Measurements from ENCODE around the gene ADARB2.
"Not testable (repeated sequence)": the region's sequence is repeated elsewhere in the genome, so short reads cannot be mapped to it uniquely, and the experiment has no call there.

Gene ADARB2

DNA sequence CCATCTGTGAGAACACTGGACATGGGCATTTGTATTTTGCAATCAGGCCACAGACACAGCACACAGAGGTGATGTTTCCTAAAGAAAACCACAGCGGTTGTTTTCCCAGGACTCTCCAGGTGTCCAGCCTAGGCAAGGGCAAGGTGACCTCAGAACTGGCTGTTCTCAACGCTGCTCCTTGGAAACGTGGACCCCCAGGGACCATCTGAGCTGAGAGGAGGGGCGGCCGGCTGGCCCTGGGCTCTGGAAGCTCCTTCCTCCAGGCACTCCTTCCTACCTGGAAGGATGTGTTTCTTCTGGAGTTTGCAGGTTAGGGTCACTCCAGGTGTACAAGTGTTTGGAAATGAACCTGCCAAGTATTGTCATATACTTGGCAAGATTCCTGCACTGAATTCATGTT, 103.1 kb downstream of the ADARB2 start:
- DNase-seq, result no peak

DNA sequence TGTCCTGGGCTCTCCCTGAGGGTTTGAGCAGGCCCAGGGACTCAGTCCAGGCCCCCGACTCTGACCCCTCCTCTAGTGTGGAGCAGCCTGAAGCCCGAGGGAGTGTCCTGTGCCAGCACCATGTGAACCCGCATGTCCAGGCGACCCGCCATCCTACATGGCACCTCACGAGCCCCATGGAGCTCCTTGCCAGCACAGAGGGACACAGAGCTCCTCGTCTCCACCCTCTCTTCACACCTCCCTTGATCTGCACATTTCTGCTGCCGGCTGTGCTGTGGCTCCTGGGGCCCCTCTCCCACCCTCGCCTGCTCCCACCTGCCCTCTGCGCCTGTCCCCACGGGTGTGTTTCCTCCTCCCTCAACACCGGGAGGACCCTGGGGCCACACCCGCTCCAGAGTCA, 103.5 kb downstream of the ADARB2 start:
- DNase-seq, result no peak

DNA sequence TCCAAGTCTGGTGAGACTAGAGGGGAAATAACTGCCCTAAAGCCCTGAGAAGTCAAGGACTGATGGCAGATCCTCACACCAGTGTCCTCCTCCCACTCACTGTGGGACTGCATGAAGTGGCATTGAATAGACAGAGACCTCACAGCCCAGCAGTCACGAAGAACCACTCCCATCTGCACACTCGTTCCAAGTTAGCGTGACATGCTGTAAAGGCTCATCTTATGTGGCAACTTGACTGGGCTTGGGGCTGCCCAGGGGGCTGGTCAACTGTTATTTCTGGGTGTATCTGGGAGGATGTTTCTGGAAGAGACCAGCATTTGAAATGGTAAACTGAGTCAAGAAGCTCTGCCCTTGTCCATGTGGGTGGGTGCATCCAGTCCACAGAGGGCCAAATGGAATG, 104.7 kb downstream of the ADARB2 start:
- DNase-seq, result no peak

DNA sequence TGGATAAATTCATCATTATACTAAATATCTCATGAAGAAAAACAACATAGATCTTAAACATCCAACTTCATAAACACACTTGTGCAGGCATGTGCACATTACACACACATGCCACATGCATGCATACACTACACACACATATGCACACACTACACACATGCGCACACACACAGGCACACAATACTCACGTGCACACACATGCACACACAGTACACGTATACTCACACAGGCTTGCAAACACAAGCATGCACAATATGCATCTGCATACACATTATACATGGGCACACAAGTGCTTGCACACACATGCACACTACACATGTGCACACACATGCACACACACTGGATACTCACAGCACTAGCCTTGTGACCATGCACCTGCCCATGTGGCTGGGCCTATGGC, 105.2 kb downstream of the ADARB2 start:
- no peak for DNase-seq

DNA sequence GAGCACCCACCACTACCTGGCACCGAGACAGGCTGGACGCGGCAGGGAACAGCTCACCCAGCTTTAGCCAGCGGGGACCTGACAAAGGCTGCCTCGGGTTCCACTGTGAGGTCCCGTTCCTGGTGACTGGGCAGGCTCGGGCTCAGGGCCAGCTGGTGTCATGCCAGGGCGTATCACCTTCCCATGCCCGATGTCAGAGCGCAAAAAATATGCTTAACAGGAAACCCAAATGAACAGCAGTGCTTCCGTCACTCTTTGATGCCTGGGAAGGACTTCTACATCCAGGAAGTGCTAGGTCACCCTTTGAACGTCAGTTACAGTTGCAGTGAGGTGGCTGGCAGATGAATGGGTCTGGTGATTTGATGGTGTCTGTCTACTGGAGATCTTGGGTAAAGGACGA, 106.0 kb downstream of the ADARB2 start:
- DNase-seq, result no peak

DNA sequence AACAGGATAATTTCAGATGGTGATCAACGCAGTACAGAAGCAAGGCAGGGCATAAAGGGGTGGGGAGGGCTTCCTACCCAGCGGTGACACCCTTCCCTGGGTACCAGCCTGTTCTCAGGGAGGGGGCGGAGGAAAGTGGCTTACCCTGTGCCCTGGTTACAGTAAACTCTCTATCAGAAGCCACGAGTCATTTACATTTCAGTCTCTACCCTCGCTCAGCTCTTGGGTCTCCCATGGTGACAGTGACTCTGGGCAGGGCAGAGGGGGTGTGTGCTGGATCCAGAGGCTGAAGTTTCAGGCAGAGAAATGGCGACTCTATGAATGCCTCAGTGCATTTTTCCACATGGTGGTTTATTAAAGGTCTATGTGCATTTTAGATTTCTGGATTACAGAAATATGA, 107.0 kb downstream of the ADARB2 start:
- DNase-seq, result no peak

DNA sequence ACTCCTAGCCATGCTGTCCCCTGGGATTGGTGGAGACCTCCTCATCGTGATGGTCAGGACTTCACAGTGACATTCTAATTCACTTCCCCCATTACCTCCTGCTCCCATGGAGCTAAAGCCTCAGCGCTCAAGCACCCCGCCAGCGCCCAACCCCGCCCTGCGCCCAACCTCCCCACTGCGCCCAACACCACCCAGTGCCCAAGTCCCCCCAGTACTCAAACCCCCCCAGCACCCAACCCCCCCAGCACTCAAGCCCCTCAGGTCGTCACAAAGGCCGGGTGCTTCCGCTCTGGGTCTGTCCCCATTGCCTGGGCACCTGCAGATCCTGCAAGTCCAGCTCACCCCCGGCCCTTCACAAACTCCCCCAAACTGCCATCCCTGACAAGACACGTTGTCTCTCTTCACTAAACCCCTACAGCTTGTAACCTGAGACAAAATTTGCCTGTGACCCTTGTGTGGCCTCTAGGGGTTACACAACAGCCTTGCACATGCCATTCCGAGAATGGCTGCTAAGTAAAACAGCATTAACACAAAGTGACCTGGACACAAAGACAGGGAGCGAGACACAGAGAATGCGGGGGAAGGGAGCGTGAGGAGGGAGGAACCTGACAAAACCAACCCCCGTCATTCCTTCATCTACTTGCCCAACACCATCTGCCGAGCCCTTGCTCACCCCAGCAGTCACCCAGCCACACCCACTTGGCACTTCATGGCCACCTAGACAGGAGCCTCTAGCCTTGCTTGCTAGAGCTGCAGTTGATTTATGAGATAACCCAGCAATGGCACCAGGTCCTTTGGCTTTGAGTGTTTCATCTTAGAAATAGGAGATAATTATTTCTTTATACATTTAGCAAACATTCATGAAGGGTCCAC, 107.8 kb downstream of the ADARB2 start:
- no peak for DNase-seq

DNA sequence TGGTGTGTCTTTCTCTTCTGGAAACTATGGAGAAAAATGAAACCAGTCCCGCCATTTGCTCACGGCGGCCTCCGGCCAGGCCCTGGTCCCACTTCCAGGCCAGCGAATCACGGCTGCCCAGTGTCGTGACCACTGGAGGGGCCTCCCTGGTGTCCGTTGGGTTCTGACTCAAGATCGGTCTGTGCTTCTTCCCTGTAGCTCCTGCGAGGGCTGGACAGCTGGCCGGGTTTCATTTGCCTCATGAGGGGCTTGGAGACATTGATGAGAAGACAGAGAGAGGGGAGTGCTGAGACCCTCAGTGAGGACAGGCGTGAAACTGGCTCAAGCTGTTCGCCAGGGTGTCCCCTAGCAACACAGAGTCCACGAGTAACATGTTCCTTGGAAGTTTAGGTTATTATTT, 108.6 kb downstream of the ADARB2 start:
- no peak for DNase-seq

DNA sequence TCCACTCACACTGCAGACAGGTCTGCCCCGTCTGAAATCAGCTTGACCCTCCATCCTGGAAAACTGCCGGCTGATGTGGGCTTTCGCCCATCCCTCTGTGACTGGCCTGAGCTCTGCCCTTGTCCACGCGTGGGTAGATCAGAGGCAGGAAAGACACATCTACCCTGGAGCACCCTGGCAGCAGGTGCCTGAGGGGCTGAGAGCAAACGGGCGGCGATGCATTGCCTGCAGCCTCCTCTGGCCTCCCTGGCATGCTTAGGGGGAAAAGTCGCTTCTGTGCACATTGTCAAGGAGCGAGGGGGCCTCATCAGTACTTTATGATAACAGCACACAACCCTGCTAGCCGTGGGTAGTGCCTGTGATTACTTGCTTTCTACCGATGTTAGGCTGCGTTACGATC, 109.4 kb downstream of the ADARB2 start:
- DNase-seq, result no peak

DNA sequence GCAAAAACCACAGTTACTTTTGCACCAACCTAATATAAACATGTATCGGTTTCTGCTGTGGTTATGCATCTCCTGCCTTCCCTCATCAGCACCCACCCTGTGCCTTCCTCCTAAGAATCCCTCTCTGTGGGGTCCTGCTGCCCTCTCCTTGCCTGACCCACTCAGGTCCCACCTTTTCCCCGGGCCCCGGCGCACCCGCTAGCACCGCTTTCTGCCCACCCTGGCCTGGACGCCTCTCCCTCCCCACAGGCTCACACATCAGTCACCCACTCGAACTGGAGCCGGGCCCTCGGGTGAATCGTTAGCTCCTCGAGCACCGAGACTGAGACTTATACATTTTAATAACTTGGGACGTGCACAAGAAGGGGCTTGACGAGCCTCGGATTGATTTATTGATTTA, 110.5 kb downstream of the ADARB2 start:
- DNase-seq, result no peak

DNA sequence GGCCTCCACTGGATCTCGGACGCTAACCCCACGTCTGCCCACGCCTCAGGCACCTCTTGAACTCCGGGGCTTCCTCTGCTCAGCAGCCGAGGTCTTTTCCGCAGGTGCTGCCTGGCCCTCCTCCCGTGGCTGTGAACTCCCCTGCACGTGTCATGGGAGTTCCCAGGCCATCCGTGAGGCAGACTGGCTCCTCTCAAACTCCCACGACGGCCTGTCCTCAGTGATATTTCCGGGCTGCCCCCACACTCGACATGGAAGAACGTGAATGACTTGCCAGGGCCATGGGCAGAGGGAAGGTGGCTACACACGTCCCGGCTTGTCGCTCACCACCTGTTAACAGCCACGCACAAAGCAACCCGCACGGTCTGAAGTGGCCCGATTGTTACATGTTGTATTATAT, 110.9 kb downstream of the ADARB2 start:
- DNase-seq, result no peak

DNA sequence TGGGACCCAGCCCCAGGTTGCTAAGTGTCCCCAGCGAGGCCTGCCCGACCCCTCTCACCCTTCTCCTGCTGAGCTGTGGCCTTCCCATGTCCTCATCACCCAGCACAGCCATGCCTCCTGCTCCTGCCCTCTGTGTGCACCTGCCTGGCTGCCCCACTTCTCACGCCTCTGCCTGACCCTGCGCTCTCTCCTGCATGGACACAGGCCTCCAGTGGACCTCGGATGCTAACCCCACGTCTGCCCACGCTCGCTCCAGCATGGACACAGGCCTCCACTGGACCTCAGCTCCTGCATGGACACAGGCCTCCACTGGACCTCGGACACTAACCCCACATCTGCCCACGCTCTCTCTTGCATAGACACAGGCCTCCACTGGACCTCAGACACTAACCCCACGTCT, 111.6 kb downstream of the ADARB2 start:
- DNase-seq, result no peak

DNA sequence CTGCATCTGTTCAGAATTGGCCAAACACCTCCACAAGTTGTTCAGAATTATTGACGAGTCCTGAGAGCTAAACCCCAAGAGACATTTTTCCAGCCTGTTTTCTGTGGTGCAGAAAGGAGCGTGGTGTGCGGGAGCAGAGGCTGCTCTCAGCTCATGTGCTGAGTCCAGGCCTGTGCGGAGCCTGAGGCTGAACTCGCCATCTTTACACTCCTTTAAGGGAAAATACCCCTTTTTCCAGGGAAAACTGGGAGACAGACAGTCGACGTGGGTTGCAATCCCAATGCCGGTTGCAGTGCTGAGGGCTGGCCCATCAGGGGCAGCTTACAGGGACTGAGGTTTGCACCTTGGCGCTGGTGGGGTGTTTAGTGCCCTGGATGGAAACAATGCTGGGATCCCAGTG, 112.2 kb downstream of the ADARB2 start:
- no peak for DNase-seq

DNA sequence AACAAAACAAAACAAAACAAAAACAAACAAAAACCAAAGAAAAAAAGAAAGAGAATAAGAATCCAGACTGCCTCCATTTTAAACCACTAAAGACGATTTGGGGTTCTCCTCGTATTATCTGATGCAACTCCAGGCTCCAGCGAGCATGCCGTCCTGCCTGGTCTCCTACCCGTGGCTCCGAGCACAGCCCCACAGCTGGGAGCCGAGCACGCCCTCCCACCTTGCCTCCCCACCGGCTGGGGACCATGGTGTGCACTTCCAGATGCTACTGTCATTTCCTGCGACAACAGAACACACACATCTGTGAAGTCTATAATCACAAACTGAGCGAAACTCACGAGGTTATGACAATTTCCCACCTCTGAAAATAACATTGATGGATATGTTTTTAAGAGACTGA, 113.1 kb downstream of the ADARB2 start:
- no peak for DNase-seq

DNA sequence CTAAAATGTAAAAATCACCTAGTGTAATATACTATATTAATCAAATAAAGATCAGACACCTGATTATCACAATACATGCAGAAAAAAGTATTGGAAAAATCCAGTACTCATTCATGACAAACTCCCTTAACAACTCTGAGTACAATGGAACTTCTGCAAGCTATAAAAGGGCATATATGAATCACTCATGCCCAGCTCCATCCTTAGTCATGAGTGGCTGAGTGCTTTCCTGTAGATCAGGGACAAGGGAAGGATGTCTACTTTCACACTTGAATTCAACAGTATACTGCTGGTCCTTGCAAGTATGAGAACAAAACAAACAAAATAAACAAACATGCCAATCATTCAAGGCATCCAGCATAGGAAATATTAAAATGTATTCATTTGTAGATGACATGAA, 116.5 kb downstream of the ADARB2 start:
- DNase-seq, result no peak

DNA sequence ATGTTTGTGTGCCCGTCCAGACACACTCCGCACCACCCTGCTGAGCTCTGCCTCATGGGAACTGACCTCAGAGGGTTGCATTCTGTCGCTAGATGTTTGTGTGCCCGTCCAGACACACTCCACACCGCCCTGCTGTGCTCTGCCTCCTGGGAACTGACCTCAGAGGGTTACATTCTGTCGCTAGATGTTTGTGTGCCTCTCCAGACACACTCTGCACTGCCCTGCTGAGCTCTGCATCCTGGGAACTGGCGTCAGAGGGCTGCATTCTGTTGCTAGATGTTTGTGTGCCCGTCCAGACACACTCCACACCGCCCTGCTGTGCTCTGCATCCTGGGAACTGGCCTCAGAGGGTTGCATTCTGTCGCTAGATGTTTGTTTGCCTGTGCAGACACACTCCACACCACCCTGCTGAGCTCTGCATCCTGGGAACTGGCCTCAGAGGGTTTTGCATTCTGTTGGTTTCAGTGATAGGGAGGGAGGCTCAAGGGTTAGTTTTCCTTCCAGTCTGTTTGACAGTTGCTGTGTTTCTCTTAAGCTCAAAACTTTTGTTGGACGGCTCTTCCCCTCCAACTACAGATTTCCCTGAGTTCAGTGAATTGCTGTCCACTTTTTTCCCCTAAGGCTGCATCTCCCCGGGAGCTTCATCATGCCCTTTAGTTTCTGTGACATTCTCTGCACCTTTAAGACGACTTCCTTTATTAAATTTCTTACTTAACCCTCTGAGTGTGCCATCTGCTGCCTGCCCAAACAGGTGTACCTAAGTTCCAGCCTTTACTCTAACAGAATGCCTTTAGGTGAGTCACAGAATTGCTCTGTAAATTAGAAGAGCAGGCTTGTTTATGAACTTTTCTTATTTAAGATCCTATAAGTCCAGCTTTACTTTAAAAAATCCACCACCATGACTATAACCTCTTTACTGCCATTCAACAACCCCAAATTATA, 119.7 kb downstream of the ADARB2 start:
- not testable (repeated sequence) for DNase-seq

DNA sequence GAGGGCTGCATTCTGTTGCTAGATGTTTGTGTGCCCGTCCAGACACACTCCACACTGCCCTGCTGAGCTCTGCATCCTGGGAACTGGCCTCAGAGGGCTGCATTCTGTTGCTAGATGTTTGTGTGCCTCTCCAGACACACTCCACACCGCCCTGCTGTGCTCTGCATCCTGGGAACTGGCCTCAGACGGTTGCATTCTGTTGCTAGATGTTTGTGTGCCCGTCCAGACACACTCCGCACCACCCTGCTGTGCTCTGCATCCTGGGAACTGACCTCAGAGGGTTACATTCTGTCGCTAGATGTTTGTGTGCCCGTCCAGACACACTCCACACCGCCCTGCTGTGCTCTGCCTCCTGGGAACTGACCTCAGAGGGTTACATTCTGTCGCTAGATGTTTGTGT, 120.6 kb downstream of the ADARB2 start:
- DNase-seq, result not testable (repeated sequence)

DNA sequence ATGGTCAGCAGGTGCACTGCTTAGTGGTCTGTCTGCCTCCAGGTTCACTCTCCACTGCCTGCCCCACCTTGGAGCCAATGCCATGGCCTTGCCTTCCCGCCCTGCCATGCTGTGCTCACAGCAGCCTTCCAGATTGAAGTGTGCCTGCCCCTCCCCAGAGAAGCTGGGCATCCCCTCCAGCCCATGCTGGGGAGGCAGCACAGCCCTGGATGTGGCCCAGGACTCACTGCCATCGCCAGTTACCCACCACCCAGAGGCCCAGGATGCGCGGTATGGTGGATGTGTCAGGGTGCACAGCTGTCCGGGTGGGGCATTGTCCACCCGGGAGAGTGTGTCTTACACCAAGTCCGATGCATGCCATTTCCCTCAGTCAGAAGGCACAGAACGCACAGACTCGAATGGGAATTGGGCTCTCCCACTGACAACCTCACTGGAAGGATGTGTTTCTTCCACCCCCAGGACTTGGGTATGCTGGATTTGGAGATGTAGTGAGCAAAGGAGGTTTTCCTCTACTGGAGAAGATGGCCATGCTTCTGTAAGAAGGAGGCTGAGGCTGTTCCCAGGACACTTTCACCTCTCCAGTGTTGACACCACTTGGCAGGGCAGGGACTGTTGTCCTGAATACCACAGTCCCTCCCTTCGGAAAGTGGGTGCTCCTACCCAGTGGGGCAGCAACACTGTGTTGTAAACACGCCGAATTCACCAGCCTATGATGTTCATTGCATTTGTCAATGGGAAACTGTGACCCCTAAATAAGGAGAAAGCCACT, 122.0 kb downstream of the ADARB2 start:
- no peak for DNase-seq

DNA sequence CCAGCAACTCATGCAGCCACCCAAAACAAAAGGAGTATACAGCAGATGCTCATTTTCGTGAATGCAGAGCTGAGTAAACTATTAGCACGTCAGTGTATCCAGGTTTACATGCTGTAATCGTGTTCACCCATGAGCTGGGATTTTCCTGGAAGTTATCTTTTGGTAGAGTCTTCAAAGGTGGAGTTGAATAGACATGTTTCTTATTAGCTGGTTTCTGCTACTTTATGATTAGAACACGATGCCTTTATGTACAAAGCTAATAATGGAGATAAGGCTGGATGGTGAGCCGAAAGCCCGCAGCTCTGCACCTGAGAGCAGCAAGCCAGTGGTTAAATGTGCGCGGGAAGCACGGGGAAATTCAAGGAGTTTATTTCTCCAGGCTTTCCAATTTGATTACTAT, 123.8 kb downstream of the ADARB2 start:
- no peak for DNase-seq

DNA sequence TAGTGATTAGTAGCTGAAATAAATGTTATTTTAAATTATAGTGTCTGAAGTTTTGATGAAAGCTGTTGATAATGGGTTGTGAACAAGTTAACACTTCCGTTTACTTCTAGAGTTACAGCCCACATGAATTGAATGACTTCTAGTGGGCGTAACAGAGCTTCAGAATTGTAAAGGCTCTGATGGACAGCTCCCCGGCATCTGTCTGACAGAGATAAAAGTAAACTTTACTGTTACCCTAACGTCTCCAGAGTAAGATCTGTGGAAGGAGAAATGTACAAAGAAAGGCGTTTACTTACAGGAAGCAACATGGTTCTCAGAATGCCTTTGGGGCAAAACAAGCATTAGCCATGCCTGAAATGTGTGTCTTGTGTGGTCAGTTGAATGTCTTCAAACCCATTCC, 124.4 kb downstream of the ADARB2 start:
- no peak for DNase-seq

DNA sequence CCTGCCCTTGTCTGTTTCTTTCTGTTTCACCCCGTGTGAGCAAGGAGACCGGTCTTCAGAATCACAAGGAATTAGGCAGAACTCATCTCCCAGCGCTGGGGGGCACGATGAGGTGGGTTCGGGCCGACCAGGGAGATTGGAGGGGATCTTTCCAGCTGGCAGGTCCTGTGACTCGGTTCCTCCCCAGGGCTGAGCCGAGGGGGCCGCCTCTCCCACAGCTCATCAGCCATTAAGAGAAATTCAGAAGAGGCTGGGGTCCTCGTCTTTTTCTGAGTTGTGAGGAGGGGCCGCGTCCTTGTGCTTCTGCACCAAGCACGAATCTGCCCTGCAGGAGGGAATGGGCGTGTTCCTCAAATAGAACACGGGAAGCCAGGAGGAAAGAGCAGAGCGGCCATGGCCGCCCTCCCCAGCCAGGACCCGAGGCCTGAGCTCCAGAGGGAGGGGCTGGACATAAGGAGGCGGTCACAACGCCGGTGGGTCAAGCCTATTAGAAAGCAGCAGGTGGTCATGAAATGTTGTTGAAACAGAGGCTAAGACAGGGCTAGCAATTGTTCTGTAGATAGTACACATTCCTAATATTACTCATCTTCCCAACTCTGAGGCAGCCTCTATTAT, 125.3 kb downstream of the ADARB2 start:
- no peak for DNase-seq

DNA sequence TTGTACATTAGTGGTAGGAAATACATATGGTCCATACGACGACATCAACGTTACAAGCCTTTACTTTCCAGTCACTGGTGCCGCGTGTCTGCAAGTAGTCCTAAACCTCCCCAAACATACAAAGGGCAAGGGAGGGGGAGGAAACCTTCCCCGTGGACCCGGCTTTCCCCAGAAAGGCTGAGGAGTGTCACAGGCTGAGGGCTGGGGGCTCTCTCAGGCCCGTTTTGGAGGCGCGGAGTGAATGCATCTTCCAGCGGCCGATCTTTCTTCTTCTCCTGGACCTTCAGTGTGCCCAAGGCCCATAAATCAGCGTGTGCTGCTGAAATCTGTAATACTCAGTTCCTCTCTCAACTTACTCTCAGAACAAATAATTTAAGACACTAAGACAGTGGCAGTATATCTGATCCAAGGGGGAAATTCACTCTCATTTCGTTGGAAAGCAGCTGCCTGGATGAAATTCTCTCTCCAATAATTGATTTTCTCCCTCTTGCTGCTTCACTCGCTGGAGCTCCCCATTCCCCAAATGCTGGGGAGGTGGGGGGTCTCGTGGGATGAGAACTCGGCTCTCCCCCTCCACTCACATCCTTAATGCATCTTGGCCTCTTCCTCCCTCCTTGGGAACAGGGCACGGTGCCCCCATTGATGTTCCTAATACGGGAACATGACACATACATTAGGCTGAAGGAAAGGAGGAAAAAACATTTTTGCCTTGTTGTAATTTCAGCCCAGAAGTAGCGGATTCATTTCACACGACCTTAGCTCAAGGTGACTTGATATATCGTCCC, 126.1 kb downstream of the ADARB2 start:
- no peak for DNase-seq
